ENCODE measurements around the gene FMO3.

FMO3 gene

GRCh38 chr1:171159148-171159547, 68.4 kb downstream of the FMO3 start:
- no peak for DNase-seq (ENCODE audit: low spot score)

GRCh38 chr1:171160211-171160610, 69.5 kb downstream of the FMO3 start:
- no peak for DNase-seq (ENCODE audit: low spot score)

- no peak for DNase-seq (ENCODE audit: low spot score)
These were observed 70.1 kb downstream of the FMO3 start for GRCh38 chr1:171160639-171161354.

GRCh38 chr1:171161431-171161830, 70.7 kb downstream of the FMO3 start:
- no peak for DNase-seq (ENCODE audit: low spot score)

GRCh38 chr1:171166361-171166760, 75.7 kb downstream of the FMO3 start:
- no peak for DNase-seq (ENCODE audit: low spot score)
